HG02623 (cell line): ENCODE data around the gene DLD.
"Not testable (repeated sequence)": the region's sequence is repeated elsewhere in the genome, so short reads cannot be mapped to it uniquely, and the experiment has no call there.

Experiments used
- ATAC-seq: cut with Tn5 transposase; IDR thresholded peaks from one replicate; pipeline ENCODE4 v1.9.1; 2021; ENCODE audit warnings: moderate library complexity; ENCODE audit not compliant: unreplicated experiment

Gene DLD

DNA sequence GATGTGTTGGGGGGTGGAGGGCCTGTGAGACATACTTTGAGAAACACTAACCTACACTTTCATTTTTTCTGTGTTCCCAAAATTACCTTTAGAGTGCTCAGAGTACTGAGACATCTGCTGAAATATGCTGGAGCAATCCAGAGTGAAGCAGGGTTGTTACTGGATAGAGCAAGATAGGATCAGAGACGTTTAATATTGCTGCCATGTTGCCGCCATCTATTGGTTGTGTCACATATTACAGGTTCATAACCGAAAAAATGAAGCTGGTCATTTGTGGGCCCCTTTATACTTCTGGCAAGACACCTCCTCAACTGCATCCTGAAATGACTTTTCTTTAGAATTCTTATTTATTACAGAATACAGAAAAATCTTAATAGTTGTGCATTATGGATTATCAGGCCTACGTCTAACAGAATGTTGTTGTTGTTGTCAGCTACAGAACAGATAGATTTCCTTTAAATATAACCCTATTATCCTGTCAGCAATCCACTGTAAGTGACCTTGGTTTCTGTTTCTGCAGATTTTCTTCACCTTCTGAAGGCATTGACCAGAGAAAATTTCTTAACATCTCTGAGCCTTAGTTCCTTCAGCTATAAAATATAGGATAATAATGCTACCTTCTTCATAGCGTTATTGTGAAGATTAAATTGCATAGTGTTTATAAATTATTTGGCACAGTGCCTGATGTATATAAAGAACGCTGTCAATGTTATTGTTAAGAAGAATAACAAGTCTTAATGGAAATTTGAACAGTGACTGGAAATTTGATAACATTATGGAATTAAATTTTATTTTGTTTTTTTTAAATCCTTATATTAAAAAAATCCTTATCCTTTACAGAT, 16.2 kb upstream of the DLD start:
- ATAC-seq, result peak; percentile 68

- no peak for ATAC-seq
Measured at GRCh38 chr7:107876916-107877315, 14.1 kb upstream of the DLD start.

DNA sequence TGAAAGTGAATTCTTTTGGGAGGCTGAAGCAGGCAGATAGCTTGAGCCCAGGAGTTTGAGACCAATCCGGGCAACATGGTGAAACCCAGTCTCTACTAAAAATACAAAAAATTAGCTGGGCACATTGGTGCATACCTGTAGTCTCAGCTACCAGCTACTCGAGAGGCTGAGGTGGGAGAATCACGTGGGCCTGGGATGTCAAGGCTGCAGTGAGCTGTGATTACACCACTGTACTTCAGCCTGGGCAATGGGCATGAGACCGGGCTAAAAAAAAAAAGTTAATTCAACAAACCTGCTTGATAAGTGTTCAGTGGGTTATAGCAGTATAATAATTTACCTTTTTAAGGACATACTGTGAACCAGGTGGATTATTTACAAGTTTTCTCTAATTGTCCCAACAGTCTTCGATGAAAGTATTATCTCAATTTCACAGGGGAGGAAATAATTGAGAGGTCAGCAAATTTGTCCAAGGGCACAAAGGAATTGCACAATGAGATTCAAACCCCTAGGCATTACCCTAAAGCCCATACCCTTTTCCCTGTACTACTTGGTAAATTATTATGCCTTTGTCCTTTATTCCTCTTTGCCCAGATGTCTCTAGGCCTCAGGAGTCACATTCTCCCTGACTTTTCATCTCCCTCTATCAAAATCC, 13.1 kb upstream of the DLD start:
- no peak for ATAC-seq

DNA sequence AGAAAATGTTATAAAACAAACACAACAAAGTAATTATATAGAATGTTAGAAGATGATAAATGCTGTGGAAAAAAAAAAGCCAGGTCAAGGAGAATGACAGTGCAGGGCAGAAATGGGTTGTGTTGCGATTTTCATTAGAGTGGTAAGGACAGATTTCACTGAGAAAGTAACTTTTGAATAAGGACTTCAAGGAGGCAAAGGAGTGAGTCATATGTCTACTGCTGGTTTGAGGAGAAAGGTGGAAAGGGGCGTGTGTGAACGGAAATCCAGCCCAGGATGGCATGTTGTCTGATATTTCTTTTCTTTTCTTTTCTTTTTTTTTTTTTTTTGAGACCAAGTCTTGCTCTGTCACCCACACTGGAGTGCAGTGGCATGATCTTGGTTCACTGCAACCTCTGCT, 12.3 kb upstream of the DLD start:
- no peak for ATAC-seq

DNA sequence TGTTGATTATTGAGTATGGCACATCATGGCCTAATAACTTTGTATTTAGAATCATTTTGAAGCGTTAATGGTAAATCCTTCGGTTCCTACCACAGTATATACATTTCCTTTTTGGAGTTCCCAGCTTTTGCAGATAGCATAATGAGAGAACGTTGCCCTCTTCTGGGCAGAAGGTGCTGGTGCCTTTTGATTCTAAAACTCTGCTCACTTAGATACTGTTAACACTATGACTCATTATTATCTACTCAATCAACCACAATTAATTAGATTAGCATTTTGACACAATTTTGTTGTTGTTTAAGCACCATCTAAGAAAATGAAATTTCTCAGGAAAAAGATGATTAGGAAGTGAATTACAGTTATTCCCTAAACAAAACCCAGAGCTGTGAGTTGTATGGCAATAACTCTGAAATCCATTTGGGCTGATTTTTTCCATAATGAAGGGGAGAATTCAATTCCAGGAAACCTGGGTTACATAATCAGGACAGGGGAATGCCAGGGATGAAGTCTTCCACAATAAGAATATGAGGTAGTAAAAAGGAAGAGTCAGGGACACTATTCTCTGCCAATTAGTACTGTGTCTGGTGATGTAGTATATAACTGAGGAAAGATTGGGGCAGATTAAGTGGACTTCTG, 11.5 kb upstream of the DLD start:
- ATAC-seq, result peak; percentile 77

DNA sequence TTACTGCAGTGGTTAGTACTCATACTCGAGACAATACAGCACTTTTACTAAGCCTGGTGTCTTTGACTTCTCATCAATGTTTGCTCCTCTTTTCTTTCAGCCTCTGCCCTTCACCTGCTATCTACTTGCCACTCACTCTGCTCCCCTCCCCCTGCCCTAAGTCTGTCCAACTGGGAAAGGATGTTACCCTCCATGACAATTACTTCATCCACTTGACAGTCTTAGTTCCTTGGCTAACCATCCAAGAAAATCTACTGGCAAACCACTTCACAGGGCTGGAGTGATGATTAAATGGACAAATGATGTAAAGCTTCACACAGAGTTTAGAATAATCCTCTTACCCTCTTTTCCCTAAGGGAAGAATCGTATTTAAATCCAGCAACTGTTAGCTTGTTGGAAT, 8.2 kb upstream of the DLD start:
- ATAC-seq, result no peak

DNA sequence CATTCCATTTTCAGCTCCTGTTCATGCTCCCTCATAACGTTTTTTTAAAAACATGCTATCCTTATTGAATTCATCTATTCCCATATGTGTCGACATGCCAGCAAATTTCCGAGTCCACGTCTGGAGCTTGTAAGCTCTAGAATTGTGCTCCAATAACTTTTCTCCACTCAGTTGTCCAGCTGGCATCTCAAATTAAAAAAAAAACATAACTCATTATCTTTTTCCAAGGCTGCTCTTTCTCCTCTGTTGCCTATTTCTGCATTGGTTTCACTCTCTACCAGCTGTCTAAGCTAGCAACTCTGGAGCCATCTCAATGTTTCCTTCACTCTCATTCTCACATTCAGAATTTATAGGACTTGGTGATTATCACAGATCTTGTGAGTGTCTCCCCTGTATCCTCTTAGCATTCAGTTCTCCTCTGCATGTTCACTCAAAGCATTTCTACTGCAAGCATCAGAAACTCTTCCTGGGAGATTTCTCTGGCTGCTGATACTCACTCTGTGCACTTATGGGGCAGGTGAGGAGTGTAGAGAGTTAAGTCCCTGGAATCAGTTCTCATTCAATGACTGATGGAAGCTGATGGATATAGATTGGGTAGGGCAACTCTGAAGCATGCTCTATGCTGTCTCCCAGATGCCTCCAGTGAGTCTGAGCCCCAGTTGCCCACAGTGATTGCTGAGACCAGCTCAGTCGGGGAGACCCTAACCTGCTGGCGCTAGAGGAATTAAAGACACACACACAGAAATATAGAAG, 6.7 kb upstream of the DLD start:
- no peak for ATAC-seq

DNA sequence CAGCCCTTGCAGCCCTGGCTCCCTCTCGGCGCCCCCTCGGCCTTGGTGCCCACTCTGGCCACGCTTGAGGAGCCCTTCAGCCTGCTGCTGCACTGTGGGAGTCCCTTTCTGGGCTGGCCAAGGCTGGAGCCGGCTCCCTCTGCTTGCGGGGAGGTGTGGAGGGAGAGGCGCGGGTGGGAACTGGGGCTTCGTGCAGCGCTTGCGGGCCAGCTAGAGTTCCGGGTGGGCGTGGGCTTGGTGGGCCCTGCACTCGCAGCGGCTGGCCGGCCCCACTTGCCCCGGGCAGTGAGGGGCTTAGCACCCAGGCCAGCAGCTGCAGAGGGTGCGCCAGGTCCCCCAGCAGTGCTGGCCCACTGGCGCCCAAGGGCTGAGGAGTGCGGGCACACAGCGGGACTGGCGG, 3.2 kb upstream of the DLD start:
- ATAC-seq, result not testable (repeated sequence)

- ATAC-seq, result no peak
Measured at GRCh38 chr7:107889992-107890391, 991 bp upstream of the DLD start.

DNA sequence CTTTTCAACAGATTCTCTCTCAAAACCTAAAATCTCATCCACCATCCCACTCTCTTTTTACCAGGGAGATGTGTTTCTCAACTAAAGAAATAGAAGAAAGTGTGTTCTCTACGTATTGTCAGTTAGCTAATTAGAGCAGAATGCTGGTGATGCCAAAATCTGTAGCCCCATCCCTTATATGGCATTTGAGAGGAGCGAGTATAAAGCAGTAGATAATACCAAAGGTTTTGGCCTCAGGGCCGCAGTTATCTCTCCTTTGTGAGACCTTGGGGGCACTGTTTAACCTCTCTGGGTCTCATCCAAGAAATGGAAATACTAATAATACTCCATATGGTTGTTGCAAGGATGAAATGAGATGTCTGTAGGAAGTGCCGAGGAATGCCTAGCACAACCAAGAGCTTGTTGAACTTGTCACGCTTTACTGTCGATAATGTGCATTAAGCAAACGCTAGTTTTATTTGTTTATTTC, 456 bp upstream of the DLD start:
- ATAC-seq, result peak; percentile 2

- ATAC-seq, result peak; percentile 25
Measured at GRCh38 chr7:107891636-107892366, 818 bp downstream of the DLD start.

DNA sequence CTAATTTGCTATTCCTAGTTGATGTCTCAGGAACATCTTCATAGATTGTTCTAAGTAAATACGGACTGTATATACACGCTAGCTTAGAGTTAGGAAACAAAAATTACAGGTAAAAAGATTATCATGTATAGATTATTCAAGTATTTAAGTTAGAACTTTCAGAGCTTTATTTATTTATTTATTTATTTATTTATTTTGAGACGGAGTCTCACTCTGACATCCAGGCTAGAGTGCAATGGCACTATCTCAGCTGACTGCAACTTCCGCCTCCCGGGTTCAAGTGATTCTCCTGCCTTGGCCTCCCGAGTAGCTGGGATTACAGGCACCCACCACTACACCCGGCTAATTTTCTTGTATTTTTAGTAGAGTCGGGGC, 1.4 kb downstream of the DLD start:
- not testable (repeated sequence) for ATAC-seq

DNA sequence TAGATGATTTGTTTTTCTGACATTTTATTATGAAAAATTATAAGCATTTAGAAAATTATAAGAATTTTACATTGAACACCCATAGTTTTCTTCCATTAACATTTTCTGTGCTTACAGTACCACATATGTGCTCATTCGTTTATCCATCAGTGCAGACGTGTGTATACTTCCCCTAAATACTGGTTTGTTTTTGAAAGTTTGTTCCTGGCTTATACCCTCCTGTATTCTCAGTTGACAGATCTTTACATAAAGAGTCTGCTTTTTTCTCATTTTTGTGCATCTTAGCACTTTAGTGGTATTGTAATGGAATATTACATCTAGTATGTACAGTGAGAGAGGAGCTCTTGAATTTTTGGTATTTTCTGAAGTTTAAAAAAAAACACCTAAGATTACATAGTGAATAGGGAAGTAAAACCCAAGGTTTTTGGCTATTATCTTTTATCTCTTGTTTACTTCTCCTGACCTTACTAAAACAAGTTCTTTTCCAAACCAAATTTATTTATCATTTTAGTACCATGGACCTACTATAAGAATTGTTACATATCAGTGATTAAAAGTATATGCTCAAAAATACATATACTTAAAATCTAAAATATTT, 8.1 kb downstream of the DLD start:
- ATAC-seq, result no peak

DNA sequence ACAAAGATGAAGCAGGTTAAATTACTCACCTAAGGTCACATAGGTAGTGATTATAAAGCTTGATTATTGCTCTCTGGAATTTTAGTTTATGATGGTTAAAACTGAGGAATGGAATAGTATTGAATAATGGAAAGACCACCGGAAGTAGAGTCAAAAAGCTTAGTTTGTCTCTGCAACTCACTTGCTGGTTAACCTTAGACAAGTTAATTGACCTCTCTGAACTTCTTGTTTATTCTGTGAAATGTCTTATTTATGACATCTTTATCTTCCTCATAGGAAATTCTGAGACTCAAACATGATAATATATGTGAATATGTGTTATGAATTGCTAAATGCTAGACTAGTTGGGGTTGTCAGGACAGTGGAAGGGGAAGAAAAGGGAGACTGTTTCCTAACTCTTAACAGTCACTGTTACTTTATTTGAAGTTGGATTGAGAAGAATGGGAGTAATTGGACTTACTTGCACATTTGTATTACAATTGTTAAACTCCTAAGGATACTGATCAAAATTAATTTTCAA, 9.6 kb downstream of the DLD start:
- ATAC-seq, result no peak

DNA sequence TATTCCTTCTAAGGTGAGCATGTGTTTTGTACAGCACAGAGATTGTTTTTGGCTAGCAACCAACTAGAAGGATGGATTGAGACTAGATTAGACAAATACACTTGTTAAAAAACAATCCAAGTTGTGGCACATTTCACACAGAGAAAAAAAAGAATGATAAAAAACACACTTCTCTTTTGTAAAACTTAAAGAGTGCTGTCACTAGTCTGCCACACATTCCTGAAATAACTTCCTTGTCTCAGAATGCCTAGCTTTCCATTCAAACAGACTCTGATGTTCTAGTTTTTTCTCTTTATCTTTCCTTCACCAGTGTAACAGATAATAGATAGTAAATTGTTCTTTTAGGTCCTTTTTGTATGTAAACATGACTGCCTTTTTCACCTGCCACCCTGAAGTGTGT, 11.4 kb downstream of the DLD start:
- no peak for ATAC-seq

DNA sequence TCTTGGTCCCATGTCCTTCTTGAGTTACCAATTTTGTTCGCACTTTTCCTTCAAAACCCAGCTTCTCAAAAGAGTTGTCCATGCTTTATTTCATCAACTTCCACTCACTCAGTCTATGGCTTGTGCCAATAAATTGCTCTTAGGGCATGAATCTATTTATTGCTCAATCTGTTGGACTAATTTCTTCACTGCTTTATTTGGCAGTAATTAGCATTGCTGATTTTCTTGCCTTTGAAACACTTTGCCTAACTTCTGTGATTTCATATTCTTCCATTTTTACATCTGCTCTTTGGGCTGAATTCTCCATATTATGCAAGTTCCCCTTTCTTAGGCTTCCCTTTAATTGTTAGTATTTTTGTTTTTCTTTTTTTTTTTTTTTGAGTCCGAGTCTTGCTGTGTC, 16.8 kb downstream of the DLD start:
- ATAC-seq, result no peak

DNA sequence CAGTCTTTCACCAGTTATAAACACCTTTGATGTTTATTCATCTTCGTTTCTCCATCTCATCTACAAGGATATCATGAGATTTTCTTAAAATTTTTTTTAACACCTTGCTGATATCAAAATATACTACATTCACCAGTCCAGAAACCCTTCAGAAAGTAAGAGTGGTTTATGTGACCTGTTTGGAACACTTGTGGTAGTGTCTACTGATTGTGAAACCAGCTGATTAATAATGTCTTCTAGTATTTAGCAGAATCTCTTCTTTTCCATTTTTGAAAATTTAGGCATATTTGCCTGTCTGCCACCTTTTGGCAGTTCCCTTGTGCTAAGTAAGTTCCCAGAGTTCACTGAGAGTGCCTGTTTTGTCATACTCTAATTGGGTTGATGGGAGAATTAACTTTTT, 18.5 kb downstream of the DLD start:
- ATAC-seq, result no peak

DNA sequence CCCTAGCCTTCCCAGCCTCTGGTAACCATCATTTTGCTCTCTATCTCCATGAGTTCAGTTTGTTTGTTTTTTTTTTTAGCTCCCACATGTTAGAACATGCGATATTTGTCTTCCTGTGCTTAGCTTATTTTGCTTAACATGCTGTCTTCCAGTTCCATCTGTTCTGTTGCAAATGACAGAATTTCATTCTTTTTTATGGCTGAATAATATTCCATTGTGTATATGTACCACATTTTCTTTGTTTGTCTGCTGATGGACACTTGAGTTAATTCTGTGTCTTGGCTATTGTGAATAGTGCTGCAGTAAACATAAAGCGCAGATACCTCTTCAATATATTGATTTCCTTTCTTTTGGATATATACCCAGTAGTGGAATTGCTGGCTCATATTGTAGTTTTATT, 21.0 kb downstream of the DLD start:
- no peak for ATAC-seq

DNA sequence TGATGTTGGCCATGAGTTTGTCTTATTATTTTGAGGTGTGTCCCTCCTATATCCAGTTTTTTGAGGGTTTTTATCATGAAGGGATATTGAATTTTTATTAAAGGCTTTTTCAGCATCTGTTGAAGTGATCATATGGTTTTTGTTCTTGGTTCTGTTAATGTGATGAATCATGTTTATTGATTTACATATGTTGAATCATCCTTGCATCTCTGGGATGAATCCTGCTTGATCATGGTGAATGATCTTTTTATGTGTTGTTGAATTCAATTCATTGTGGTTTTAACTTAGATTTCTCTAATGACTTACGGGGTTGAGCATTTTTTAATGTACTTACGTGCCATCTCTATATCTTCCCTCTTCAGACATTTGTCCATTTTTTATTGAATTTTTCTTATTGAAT, 22.9 kb downstream of the DLD start:
- ATAC-seq, result no peak

- no peak for ATAC-seq
Measured at GRCh38 chr7:107914831-107915230, 23.8 kb downstream of the DLD start.
